Keratinocyte (primary cell): ENCODE data around the gene MKX. TPM values are rescaled to one million over a fixed set of nuclear protein-coding genes. Genes with fewer than 3 reads are reported as not detected.

Source experiments
- DNase-seq: peaks from one replicate; pipeline ENCODE4 v3.0.0-alpha.2; 2011; ENCODE audit warnings: low read depth, missing footprints, low spot score
- FAIRE-seq: peaks from 2 replicates; lab custom pipeline; 2011; peaks lifted over from hg19 to GRCh38; lab: Jason Lieb, UNC
- H2AFZ ChIP-seq: 2 replicates; pipeline ENCODE4 v1.6.0; 2012; ENCODE audit warnings: low read length, control low read depth, inconsistent platforms; ENCODE audit not compliant: control insufficient read depth
- H3K27ac ChIP-seq: 2 replicates; pipeline ENCODE4 v1.5.1; 2011; ENCODE audit warnings: low read length; ENCODE audit not compliant: control insufficient read depth, insufficient read depth
- H3K27me3 ChIP-seq: 3 replicates; pipeline ENCODE4 v1.6.0; 2011; ENCODE audit warnings: low read length; ENCODE audit not compliant: control insufficient read depth, insufficient read depth; ENCODE audit errors: extremely low read depth
- H3K36me3 ChIP-seq, 2 experiments: 2 replicates in 1 of 2; 3 replicates in 1 of 2; pipeline ENCODE4 v1.5.1; 2011; ENCODE audit warnings: low read length in 2 of 2, mild to moderate bottlenecking in 1 of 2; ENCODE audit not compliant: control insufficient read depth in 2 of 2, insufficient read depth in 2 of 2; ENCODE audit errors: extremely low read depth in 1 of 2
- H3K4me1 ChIP-seq: 3 replicates; pipeline ENCODE4 v1.5.1; 2011; ENCODE audit warnings: low read length; ENCODE audit not compliant: control insufficient read depth, insufficient read depth; ENCODE audit errors: extremely low read depth
- H3K4me2 ChIP-seq: 3 replicates; pipeline ENCODE4 v1.6.0; 2011; ENCODE audit warnings: low read depth, low read length; ENCODE audit not compliant: control insufficient read depth, insufficient read depth; ENCODE audit errors: extremely low read depth
- H3K4me3 ChIP-seq, 3 experiments: fragments of 200-600 bp in 1 of 3; sonication (generic) in 1 of 3; 2 replicates in 2 of 3; 3 replicates in 1 of 3; pipeline ENCODE4 v1.5.1; 2011 to 2016; ENCODE audit warnings: low read length in 3 of 3, mild to moderate bottlenecking in 3 of 3, control low read depth in 2 of 3, inconsistent platforms in 1 of 3, low read depth in 1 of 3, mixed read lengths in 1 of 3, mixed run types in 1 of 3, moderate library complexity in 1 of 3; ENCODE audit not compliant: control insufficient read depth in 2 of 3, insufficient read depth in 2 of 3; ENCODE audit errors: extremely low read depth in 1 of 3
- H3K79me2 ChIP-seq: 2 replicates; pipeline ENCODE4 v1.6.0; 2012; ENCODE audit warnings: low read length; ENCODE audit not compliant: control insufficient read depth, insufficient read depth
- H3K9ac ChIP-seq: 3 replicates; pipeline ENCODE4 v1.6.0; 2011; ENCODE audit warnings: low read length; ENCODE audit not compliant: control insufficient read depth, insufficient read depth; ENCODE audit errors: extremely low read depth
- H3K9me1 ChIP-seq: 3 replicates; pipeline ENCODE4 v1.6.0; 2011; ENCODE audit warnings: low read length; ENCODE audit not compliant: control insufficient read depth, insufficient read depth; ENCODE audit errors: extremely low read depth
- H3K9me3 ChIP-seq: 2 replicates; pipeline ENCODE4 v1.5.1; 2012; ENCODE audit warnings: low read depth, low read length; ENCODE audit not compliant: control insufficient read depth
- H4K20me1 ChIP-seq: 3 replicates; pipeline ENCODE4 v1.6.0; 2011; ENCODE audit warnings: low read length; ENCODE audit not compliant: control insufficient read depth, insufficient read depth; ENCODE audit errors: extremely low read depth
- CTCF ChIP-seq, 3 experiments: IDR thresholded peaks in 1 of 3; conservative IDR thresholded peaks in 1 of 3; optimal IDR thresholded peaks in 1 of 3; 2 replicates in 2 of 3; 3 replicates in 1 of 3; pipeline versions ENCODE3 to v1.5.1; 2011; ENCODE audit warnings: low read length in 3 of 3, mild to moderate bottlenecking in 3 of 3, moderate library complexity in 2 of 3, control low read depth in 1 of 3, inconsistent platforms in 1 of 3; ENCODE audit not compliant: insufficient read depth in 2 of 3; ENCODE audit errors: extremely low read depth in 1 of 3
- EZH2 ChIP-seq: IDR thresholded peaks from one replicate; pipeline ENCODE4 v1.6.1; 2012; ENCODE audit warnings: inconsistent platforms, mild to moderate bottlenecking, low read length, moderate library complexity
- dilution Hi-C: fragments of 300-500 bp; cut with MboI; formaldehyde crosslinking; loops from one replicate; pipeline ENCODE4 v1.7.0; 2020; ENCODE audit warnings: low sequenced_read_pairs; ENCODE audit not compliant: extremely low pct_ligation_motif_present
- polyA plus RNA-seq, 5 experiments: library from polyadenylated mRNA; depleted of rRNA in 3 of 5; stranded (reverse) in 3 of 5; stranded (forward) in 1 of 5; unstranded in 1 of 5; fragments of >200 nt; gene quantifications; 1 replicate in 1 of 5; 2 replicates in 3 of 5; 3 replicates in 1 of 5; pipeline versions ENCODE4 v1.2.1 to v1.2.3, GENCODE V29; 2011 to 2012; ENCODE audit warnings: missing spikeins in 2 of 5, low read depth in 1 of 5, low replicate concordance in 1 of 5

The MKX gene
- polyA plus RNA-seq, 1 donor (not counting 4 experiments of a cell fraction or from before 2014, with no cell fraction given) = 0.04 TPM

- H3K9me1 ChIP-seq = no peaks in the 10 kb centered on the region
- no peak overlapping the region for H2AFZ ChIP-seq
- H3K9me3 ChIP-seq = no peaks in the 10 kb centered on the region
- no peak overlapping the region for H3K4me3 ChIP-seq
- H3K36me3 ChIP-seq = no peaks in the 10 kb centered on the region
- H3K79me2 ChIP-seq = no peaks in the 10 kb centered on the region
- H3K4me1 ChIP-seq = no peaks in the 10 kb centered on the region
- H4K20me1 ChIP-seq = no peaks in the 10 kb centered on the region
- TF ChIP-seq EZH2 (no peak), CTCF (optimal IDR thresholded peaks at IDR 0.05 in 1 of 3, IDR thresholded peaks at IDR 0.05 in 1 of 3, conservative IDR thresholded peaks at IDR 0.05 in 1 of 3; ENCODE audit: extremely low read depth in 1 of 3, insufficient read depth in 2 of 3, low read length in 3 of 3) (no peak)
- H3K27me3 ChIP-seq = no peaks in the 10 kb centered on the region
- no peak overlapping the region for H3K4me2 ChIP-seq
- FAIRE-seq (no peak), DNase-seq (no peak)
- no peak overlapping the region for H3K9ac ChIP-seq
- H3K27ac ChIP-seq = no peak overlapping the region
- dilution Hi-C loops = no loop called here
Measured at GRCh38 chr10:27723436-27723835, 22.2 kb downstream of the MKX start.

GRCh38 chr10:27720529-27720928 is 25.1 kb downstream of the MKX start:
- no peaks in the 10 kb centered on the region for H3K9me1 ChIP-seq
- H3K9me3 ChIP-seq = no peaks in the 10 kb centered on the region
- no peak overlapping the region for H3K4me2 ChIP-seq
- H3K27me3 ChIP-seq = no peaks in the 10 kb centered on the region
- no peak overlapping the region for H2AFZ ChIP-seq
- H3K4me3 ChIP-seq = no peak overlapping the region
- dilution Hi-C loops = no loop called here
- no peaks in the 10 kb centered on the region for H3K4me1 ChIP-seq
- FAIRE-seq (no peak), DNase-seq (no peak)
- no peaks in the 10 kb centered on the region for H3K79me2 ChIP-seq
- H4K20me1 ChIP-seq = no peaks in the 10 kb centered on the region
- no peak overlapping the region for H3K9ac ChIP-seq
- no peak overlapping the region for H3K27ac ChIP-seq
- TF ChIP-seq EZH2 (no peak), CTCF (optimal IDR thresholded peaks at IDR 0.05 in 1 of 3, IDR thresholded peaks at IDR 0.05 in 1 of 3, conservative IDR thresholded peaks at IDR 0.05 in 1 of 3; ENCODE audit: extremely low read depth in 1 of 3, insufficient read depth in 2 of 3, low read length in 3 of 3) (no peak)
- H3K36me3 ChIP-seq = no peaks in the 10 kb centered on the region
